ENCODE data around the gene WDR47. TPM values are rescaled to one million over a fixed set of nuclear protein-coding genes. Genes with fewer than 3 reads are reported as not detected.

Gene WDR47
- total RNA-seq, 1 donor from 2014 or later, result 11.1 TPM

- Mint-ChIP-seq H3K36me3 (ENCODE audit: low read depth) (peaks cover 10% of the 10 kb centered on the region), H3K9me3 (no peaks in the 10 kb centered on the region), H3K27ac (no peak overlapping the region), H3K4me1 (ENCODE audit: low read depth) (peaks cover 4% of the 10 kb centered on the region), H3K4me3 (ENCODE audit: low read depth) (no peak overlapping the region), H3K27me3 (ENCODE audit: low read depth) (no peaks in the 10 kb centered on the region)
- intact Hi-C loops (cut with micrococcal nuclease), result no loop called here
- DNase-seq (ENCODE audit: low spot score), result no peak
Observed at GRCh38 chr1:108983114-108983513, 58.8 kb downstream of the WDR47 start.

GRCh38 chr1:108976658-108977057 is 65.2 kb downstream of the WDR47 start:
- no peaks in the 10 kb centered on the region for H3K27me3 Mint-ChIP-seq (ENCODE audit: low read depth)
- peaks cover 4% of the 10 kb centered on the region for H3K4me1 Mint-ChIP-seq (ENCODE audit: low read depth)

GRCh38 chr1:108972951-108973350 is 69.0 kb downstream of the WDR47 start:
- intact Hi-C loops (cut with micrococcal nuclease), result no loop called here
- DNase-seq (ENCODE audit: low spot score), result no peak
- no peaks in the 10 kb centered on the region for H3K27me3 Mint-ChIP-seq (ENCODE audit: low read depth)
- H3K27ac Mint-ChIP-seq, result no peak overlapping the region
- peaks cover 4% of the 10 kb centered on the region for H3K4me1 Mint-ChIP-seq (ENCODE audit: low read depth)
- H3K9me3 Mint-ChIP-seq, result no peaks in the 10 kb centered on the region
- peaks cover 18% of the 10 kb centered on the region for H3K36me3 Mint-ChIP-seq (ENCODE audit: low read depth)
- H3K4me3 Mint-ChIP-seq (ENCODE audit: low read depth), result no peak overlapping the region

More at GRCh38 chr1:108976658-108977057, 65.2 kb downstream of the WDR47 start:
- no peak overlapping the region for H3K4me3 Mint-ChIP-seq (ENCODE audit: low read depth)
- no peak overlapping the region for H3K27ac Mint-ChIP-seq
- intact Hi-C loops (cut with micrococcal nuclease), result no loop called here
- peaks cover 16% of the 10 kb centered on the region for H3K36me3 Mint-ChIP-seq (ENCODE audit: low read depth)
- no peak for DNase-seq (ENCODE audit: low spot score)
- no peaks in the 10 kb centered on the region for H3K9me3 Mint-ChIP-seq

GRCh38 chr1:108969346-108969745 is 72.6 kb downstream of the WDR47 start:
- intact Hi-C loops (cut with micrococcal nuclease), result no loop called here
- H3K4me1 Mint-ChIP-seq (ENCODE audit: low read depth), result no peaks in the 10 kb centered on the region
- H3K9me3 Mint-ChIP-seq, result no peaks in the 10 kb centered on the region
- no peaks in the 10 kb centered on the region for H3K27me3 Mint-ChIP-seq (ENCODE audit: low read depth)
- H3K4me3 Mint-ChIP-seq (ENCODE audit: low read depth), result no peak overlapping the region
- H3K36me3 Mint-ChIP-seq (ENCODE audit: low read depth), result peaks cover 14% of the 10 kb centered on the region
- DNase-seq (ENCODE audit: low spot score), result no peak
- H3K27ac Mint-ChIP-seq, result no peak overlapping the region

GRCh38 chr1:108963052-108963686 is 78.7 kb downstream of the WDR47 start, which contains the start of gene CLCC1:
CLCC1 (minus strand) TSS chr1:108963484; CDS start chr1:108950437, 13,047 bp downstream.
- intact Hi-C loops (cut with micrococcal nuclease), result loop anchor here (2.0 to 5.0 kb wide), 3 partner anchors 128 to 271 kb away; partner anchors contain the start of genes ELAPOR1, PRPF38B and TMEM167B
- Mint-ChIP-seq H3K27ac (peak within 1 kb of the TSS; percentile 94), H3K4me3 (ENCODE audit: low read depth) (peak within 1 kb of the TSS; percentile 89), H3K4me1 (ENCODE audit: low read depth) (peaks cover 17% of the 10 kb centered on the region), H3K27me3 (ENCODE audit: low read depth) (no peaks in the 10 kb centered on the region), H3K9me3 (no peaks in the 10 kb centered on the region), H3K36me3 (ENCODE audit: low read depth) (peaks cover 24% of the 10 kb centered on the region)
- DNase-seq (ENCODE audit: low spot score), result peak; percentile 93

- Mint-ChIP-seq H3K27ac (peak overlapping the region; percentile 76), H3K36me3 (ENCODE audit: low read depth) (peaks cover 27% of the 10 kb centered on the region), H3K9me3 (no peaks in the 10 kb centered on the region), H3K4me3 (ENCODE audit: low read depth) (peak overlapping the region; percentile 89), H3K27me3 (ENCODE audit: low read depth) (peaks cover 2% of the 10 kb centered on the region), H3K4me1 (ENCODE audit: low read depth) (peaks cover 22% of the 10 kb centered on the region)
- intact Hi-C loops (cut with micrococcal nuclease), result loop anchor here (2.0 to 5.0 kb wide), 3 partner anchors 128 to 270 kb away; partner anchors contain the start of genes ELAPOR1, PRPF38B and TMEM167B
- peak; percentile 32 for DNase-seq (ENCODE audit: low spot score)
Observed at GRCh38 chr1:108962681-108963051, 79.2 kb downstream of the WDR47 start.

- H3K4me3 Mint-ChIP-seq (ENCODE audit: low read depth), result peak overlapping the region; percentile 89
- no peaks in the 10 kb centered on the region for H3K9me3 Mint-ChIP-seq
- peaks cover 30% of the 10 kb centered on the region for H3K4me1 Mint-ChIP-seq (ENCODE audit: low read depth)
- peak overlapping the region; percentile 76 for H3K27ac Mint-ChIP-seq
- peaks cover 33% of the 10 kb centered on the region for H3K36me3 Mint-ChIP-seq (ENCODE audit: low read depth)
- intact Hi-C loops (cut with micrococcal nuclease), result loop anchor here (2.0 to 5.0 kb wide), 3 partner anchors 129 to 270 kb away; partner anchors contain the start of genes ELAPOR1, PRPF38B and TMEM167B
- no peak for DNase-seq (ENCODE audit: low spot score)
- H3K27me3 Mint-ChIP-seq (ENCODE audit: low read depth), result peaks cover 3% of the 10 kb centered on the region
Observed at GRCh38 chr1:108961752-108962486, 80.0 kb downstream of the WDR47 start.

GRCh38 chr1:108961198-108961597 is 80.7 kb downstream of the WDR47 start:
- H3K27me3 Mint-ChIP-seq (ENCODE audit: low read depth), result peaks cover 3% of the 10 kb centered on the region
- peaks cover 35% of the 10 kb centered on the region for H3K4me1 Mint-ChIP-seq (ENCODE audit: low read depth)
- H3K36me3 Mint-ChIP-seq (ENCODE audit: low read depth), result peaks cover 40% of the 10 kb centered on the region
- intact Hi-C loops (cut with micrococcal nuclease), result loop anchor here (5.0 kb wide), 2 partner anchors 151 to 269 kb away; partner anchors contain the start of genes ELAPOR1 and PRPF38B
- no peaks in the 10 kb centered on the region for H3K9me3 Mint-ChIP-seq
- no peak for DNase-seq (ENCODE audit: low spot score)
- no peak overlapping the region for H3K27ac Mint-ChIP-seq
- no peak overlapping the region for H3K4me3 Mint-ChIP-seq (ENCODE audit: low read depth)

- no peak for DNase-seq (ENCODE audit: low spot score)
- Mint-ChIP-seq H3K27ac (no peak overlapping the region), H3K4me1 (ENCODE audit: low read depth) (peaks cover 40% of the 10 kb centered on the region), H3K4me3 (ENCODE audit: low read depth) (no peak overlapping the region), H3K27me3 (ENCODE audit: low read depth) (peaks cover 3% of the 10 kb centered on the region), H3K36me3 (ENCODE audit: low read depth) (peaks cover 45% of the 10 kb centered on the region), H3K9me3 (no peaks in the 10 kb centered on the region)
- intact Hi-C loops (cut with micrococcal nuclease), result loop anchor here (5.0 kb wide), 2 partner anchors 152 to 268 kb away; partner anchors contain the start of genes ELAPOR1 and PRPF38B
Observed at GRCh38 chr1:108960719-108961118, 81.2 kb downstream of the WDR47 start.

GRCh38 chr1:108957888-108958287 is 84.0 kb downstream of the WDR47 start:
- Mint-ChIP-seq H3K36me3 (ENCODE audit: low read depth) (peaks cover 73% of the 10 kb centered on the region), H3K27me3 (ENCODE audit: low read depth) (peaks cover 3% of the 10 kb centered on the region), H3K27ac (no peak overlapping the region), H3K4me3 (ENCODE audit: low read depth) (no peak overlapping the region), H3K9me3 (peaks cover 6% of the 10 kb centered on the region), H3K4me1 (ENCODE audit: low read depth) (peaks cover 46% of the 10 kb centered on the region)
- no peak for DNase-seq (ENCODE audit: low spot score)
- intact Hi-C loops (cut with micrococcal nuclease), result loop anchor here (2.0 to 5.0 kb wide), 2 partner anchors 83 to 204 kb away; no protein-coding TSS in a partner anchor

GRCh38 chr1:108955881-108956280 is 86.0 kb downstream of the WDR47 start:
- Mint-ChIP-seq H3K4me3 (ENCODE audit: low read depth) (no peak overlapping the region), H3K36me3 (ENCODE audit: low read depth) (peaks cover 69% of the 10 kb centered on the region), H3K27ac (peak overlapping the region; percentile 87), H3K27me3 (ENCODE audit: low read depth) (peaks cover 3% of the 10 kb centered on the region), H3K4me1 (ENCODE audit: low read depth) (peaks cover 41% of the 10 kb centered on the region), H3K9me3 (peaks cover 6% of the 10 kb centered on the region)
- no peak for DNase-seq (ENCODE audit: low spot score)
- intact Hi-C loops (cut with micrococcal nuclease), result loop anchor here (2.0 to 5.0 kb wide), 2 partner anchors 85 to 206 kb away; no protein-coding TSS in a partner anchor

GRCh38 chr1:108955111-108955510 is 86.8 kb downstream of the WDR47 start:
- intact Hi-C loops (cut with micrococcal nuclease), result loop anchor here (5.0 kb wide), 1 partner anchor 207 kb away; no protein-coding TSS in a partner anchor
- H3K27me3 Mint-ChIP-seq (ENCODE audit: low read depth), result peaks cover 3% of the 10 kb centered on the region
- no peak overlapping the region for H3K4me3 Mint-ChIP-seq (ENCODE audit: low read depth)
- H3K9me3 Mint-ChIP-seq, result peaks cover 6% of the 10 kb centered on the region
- H3K27ac Mint-ChIP-seq, result no peak overlapping the region
- H3K36me3 Mint-ChIP-seq (ENCODE audit: low read depth), result peaks cover 63% of the 10 kb centered on the region
- no peak for DNase-seq (ENCODE audit: low spot score)
- H3K4me1 Mint-ChIP-seq (ENCODE audit: low read depth), result peaks cover 36% of the 10 kb centered on the region
